GM21515 (cell line): ENCODE results near the gene GASK1A.

Experiments used
- ATAC-seq: cut with Tn5 transposase; IDR thresholded peaks from one replicate; pipeline ENCODE4 v1.9.1; 2021; ENCODE audit not compliant: unreplicated experiment

GASK1A gene

GRCh38 chr3:42982645-42983412 is 3.7 kb downstream of the GASK1A start:
- ATAC-seq: no peak

DNA sequence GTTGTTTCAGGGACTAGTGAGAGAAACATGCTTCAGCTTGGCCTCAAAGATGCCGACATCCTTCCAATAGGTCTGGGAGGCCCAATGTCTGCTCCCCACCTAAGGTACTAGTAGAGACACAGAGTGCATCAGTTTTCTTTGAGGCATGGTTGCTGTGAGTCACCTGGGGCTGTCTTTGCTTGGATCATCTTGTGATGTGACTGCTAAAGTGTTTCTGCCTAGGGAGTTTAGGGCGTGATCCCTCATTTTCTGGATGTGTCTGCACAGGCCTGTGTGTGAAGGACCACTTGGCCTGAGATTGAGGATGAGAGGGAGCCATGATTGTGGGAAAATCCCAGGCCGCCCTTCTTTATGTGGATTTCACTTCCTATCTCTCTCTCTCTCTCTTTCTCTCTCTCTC is 4.8 kb downstream of the GASK1A start:
- ATAC-seq: no peak

GRCh38 chr3:42984701-42985100 is 5.6 kb downstream of the GASK1A start:
- ATAC-seq: no peak

DNA sequence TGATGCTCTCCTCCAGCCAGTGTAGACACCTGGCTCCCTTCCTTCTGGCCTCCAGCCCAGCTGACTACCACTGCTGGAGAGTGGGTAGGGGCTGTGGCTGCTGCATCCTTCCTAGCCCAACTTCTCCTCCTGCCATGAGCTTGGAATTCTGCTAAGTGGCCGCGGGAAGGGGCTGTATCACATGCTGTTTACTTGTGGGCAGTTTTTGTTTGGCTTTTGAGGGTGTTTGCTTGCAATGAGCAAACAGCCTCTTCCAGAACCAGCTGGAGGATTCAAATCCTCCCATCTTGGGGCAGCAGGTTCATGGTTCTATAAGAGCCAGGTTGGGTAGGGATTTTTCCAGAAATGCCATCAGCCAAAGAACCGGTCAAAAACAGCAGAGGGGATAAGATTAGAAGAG is 9.0 kb downstream of the GASK1A start:
- no peak for ATAC-seq

DNA sequence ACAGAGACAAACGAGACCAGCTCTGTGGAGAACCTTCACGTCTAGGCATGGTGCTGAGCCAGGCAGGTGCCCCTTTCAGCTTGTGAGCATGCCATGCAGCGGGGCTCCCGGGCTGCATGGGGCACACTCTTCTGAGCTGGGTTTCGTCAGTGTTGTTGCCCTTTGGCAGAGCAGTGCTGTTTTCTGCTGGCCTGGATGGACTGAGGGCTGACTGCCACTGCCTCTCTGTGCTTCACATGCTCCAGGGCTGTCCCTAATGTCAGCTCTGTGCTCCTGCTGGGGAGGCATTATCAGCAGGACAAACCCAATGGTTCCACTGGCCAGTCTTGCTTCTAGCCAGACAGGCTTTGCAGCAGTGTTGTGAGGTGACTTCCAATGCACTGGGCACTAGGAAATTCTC is 9.5 kb downstream of the GASK1A start:
- ATAC-seq: no peak

DNA sequence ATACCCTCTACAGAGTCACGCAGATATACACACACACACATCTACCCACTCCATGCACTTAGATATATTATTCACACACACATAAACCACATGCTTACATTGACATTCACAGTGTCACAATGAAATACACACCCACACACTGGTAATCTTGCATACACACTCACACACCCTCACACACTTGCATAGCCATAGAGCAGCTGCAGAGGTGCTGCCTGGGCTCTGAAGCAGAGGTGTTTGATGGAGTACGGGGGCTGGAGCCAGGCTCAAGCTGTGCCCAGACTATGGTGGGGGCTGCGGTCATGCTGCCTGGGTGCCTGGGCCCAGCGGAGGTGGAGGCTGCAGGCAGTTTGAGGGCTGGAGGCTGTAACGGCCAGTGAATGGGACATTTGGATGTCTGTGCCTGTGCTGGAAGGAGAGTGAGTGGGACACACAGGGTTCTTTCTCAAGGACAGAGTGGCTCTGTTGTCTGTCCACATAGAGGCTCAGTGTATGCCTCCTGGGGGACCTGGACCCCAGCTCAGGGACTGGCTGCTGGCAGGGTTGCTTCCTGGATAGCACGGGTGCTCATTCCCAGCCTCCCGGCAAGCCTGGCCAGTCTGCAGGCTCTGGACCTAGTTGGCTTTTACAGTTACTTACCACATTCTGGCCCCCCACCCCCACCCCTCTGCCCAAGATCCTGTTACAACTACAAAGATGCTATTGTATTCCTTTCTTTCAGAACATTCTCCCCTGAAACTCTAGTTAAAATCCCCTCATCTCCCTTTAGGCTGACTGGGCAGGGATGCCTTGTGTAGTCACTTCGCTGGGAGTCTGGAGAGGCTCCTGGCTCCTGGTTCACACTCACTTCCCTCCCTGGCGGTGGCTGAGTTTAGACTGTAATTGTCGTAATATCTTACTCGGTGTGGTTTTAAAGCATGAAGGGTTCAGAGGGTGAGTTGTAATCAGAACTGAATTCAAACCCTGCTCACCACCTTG is 12.5 kb downstream of the GASK1A start:
- ATAC-seq: no peak

- ATAC-seq: no peak
These were observed 15.5 kb downstream of the GASK1A start for GRCh38 chr3:42994595-42994994.

GRCh38 chr3:42996021-42996420 is 16.9 kb downstream of the GASK1A start:
- no peak for ATAC-seq

- ATAC-seq: no peak
These were observed 17.5 kb downstream of the GASK1A start for GRCh38 chr3:42996633-42997075.

GRCh38 chr3:42999212-42999611 is 20.1 kb downstream of the GASK1A start:
- ATAC-seq: no peak

DNA sequence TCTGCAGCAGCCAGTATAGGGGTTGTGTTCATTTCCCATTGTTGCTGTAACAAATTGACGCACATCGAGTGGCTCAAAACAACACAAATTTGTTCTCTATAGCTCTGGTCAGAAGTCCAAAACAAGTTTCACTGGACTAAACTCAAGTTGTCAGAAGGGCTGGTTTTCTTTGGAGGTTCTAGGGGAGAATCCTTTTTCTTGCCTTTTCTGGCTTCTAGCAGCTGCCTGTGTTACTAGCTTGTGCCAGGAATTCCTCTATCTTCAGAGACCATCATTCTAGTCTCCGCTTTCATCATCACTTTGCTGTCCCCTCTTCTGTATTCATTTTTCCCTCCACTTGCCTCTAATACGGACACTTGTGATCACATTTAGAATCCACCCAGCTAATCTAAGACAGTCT is 20.5 kb downstream of the GASK1A start:
- ATAC-seq: no peak

GRCh38 chr3:43000387-43000786 is 21.3 kb downstream of the GASK1A start:
- no peak for ATAC-seq

DNA sequence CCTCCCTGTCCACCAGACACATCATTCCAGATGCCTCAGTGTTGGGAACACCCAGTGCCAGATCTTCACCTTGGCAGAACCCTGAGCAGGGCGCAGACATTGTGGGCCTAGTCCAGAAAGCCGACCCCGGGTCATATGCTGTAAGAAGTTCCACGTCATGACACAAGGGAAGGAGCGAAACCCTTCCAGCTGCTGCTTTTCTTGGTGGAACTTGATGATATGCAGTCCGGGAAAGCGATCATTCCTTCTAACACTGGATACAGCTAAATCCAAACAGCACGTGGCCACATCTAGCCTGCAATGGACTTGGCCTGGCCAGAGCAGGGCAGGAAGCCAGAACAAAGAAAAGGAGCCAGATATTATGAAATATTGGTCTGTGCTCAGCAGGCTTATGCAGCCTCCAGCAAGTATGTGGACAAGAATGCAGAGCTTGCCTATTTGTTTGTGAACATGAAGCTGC is 22.0 kb downstream of the GASK1A start:
- ATAC-seq: no peak

- ATAC-seq: no peak
These were observed 22.5 kb downstream of the GASK1A start for GRCh38 chr3:43001556-43002121.

- no peak for ATAC-seq
These were observed 25.2 kb downstream of the GASK1A start for GRCh38 chr3:43004282-43004681.

GRCh38 chr3:43005253-43005652 is 26.1 kb downstream of the GASK1A start:
- ATAC-seq: no peak

- no peak for ATAC-seq
These were observed 26.9 kb downstream of the GASK1A start for GRCh38 chr3:43005981-43006380.

DNA sequence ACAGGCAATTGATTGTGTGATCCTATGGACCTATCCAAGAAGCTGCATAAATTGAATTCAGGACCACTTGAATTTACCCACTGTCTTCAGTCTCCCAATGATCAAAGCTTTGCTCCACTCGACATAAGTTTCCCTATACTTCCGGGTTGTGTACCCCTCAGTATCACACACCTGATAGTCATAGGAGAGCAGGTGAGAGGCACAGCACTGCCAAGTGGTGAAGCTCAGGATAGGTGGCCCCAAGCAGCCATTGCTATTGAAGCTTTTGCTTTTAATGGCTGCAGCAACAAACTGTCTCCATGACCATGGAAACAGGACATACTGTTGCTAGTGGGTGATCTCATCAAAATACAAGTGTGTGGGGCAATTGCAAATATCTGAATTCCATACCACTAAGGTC is 27.7 kb downstream of the GASK1A start:
- ATAC-seq: no peak

DNA sequence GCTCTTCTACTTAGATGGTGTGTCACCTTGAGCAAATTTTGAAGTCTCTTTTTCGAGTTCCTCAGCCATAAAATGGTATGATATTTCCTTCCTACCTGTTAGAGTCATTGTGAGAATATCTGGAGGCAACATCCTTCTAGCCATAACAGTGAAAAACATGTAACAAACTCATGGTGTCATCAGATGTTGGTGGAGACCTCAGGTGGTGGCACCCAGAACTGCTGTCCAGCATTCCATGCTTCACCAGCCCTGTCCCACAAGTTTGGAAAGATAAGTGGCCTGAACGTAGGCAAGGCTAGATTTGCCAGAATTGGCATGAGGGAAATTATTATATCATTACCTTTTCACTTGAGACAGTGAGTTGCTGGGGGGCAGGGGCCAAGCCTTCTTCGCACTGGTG is 30.4 kb downstream of the GASK1A start:
- ATAC-seq: no peak

DNA sequence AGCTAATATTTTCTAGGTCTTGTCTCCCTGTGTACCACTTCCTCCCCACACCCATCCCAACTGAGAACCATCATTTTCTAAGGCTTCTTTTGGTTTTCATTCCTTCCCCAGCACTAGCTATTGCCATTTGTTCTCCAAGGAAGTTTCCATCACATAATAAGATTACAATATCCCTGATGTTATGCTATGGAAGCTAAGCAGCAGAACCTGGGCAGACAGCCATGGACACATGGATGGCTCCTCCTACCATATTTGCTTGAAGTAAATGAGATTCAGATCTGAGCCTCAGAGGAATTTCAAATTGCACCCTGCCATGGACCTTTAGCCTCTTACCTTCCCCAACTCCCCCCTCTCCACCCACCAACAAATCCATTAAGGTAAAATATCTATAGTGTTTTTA is 31.5 kb downstream of the GASK1A start:
- ATAC-seq: no peak

GRCh38 chr3:43011638-43012037 is 32.5 kb downstream of the GASK1A start:
- no peak for ATAC-seq

GRCh38 chr3:43012174-43012573 is 33.1 kb downstream of the GASK1A start:
- ATAC-seq: no peak
